A549 (cell line): ENCODE measurements around the gene GRID2. TPM values are rescaled to one million over a fixed set of nuclear protein-coding genes. Genes with fewer than 3 reads are reported as not detected.

Experiments
- ATAC-seq, 2 experiments: fragments of 200-7000 bp in 1 of 2; fragments of >200 bp in 1 of 2; cut with Nextera tagmentation in 1 of 2; cut with Tn5 transposase in 1 of 2; 3 replicates each; pipeline versions ENCODE4 v1.8.0 to v1.9.1; 2018 to 2020; ENCODE audit warnings: mild to moderate bottlenecking in 1 of 2, moderate library complexity in 1 of 2
- CTCF ChIA-PET: fragments of 300-600 bp; sonication (Branson Sonifier 250); formaldehyde crosslinking; extraction: SDS; loops from one replicate; lab custom pipeline; 2021; ENCODE audit warnings: antibody characterized with exemption, inconsistent platforms; lab: Yijun Ruan, JAX
- POLR2A ChIA-PET: fragments of 350-600 bp; formaldehyde crosslinking; extraction: SDS; loops from one replicate; lab custom pipeline; 2021; ENCODE audit warnings: antibody characterized with exemption, inconsistent platforms; lab: Yijun Ruan, JAX
- DNase-seq, 2 experiments: peaks; one replicate each; pipeline versions ENCODE4 v3.0.0 to v3.0.0-alpha.2; 2011 to 2016; ENCODE audit warnings: low read depth in 1 of 2, low spot score in 1 of 2
- FAIRE-seq: peaks from 2 replicates; lab custom pipeline; 2011; peaks lifted over from hg19 to GRCh38; lab: Jason Lieb, UNC
- H3K27ac ChIP-seq, 2 experiments: fragments of >200 bp; sonication (Bioruptor Twin); formaldehyde crosslinking; 3 replicates each; pipeline ENCODE4 v1.5.1; 2016 to 2017
- H3K4me1 ChIP-seq: fragments of >200 bp; sonication (Bioruptor Twin); formaldehyde crosslinking; 3 replicates; pipeline ENCODE4 v1.6.1; 2016
- H3K4me2 ChIP-seq: fragments of >200 bp; sonication (Bioruptor Twin); formaldehyde crosslinking; 3 replicates; pipeline ENCODE4 v1.6.1; 2016
- H3K4me3 ChIP-seq: fragments of >200 bp; sonication (Bioruptor Twin); formaldehyde crosslinking; 3 replicates; pipeline ENCODE4 v1.5.1; 2016
- H3K9me3 ChIP-seq: fragments of >200 bp; sonication (Bioruptor Twin); formaldehyde crosslinking; 3 replicates; pipeline ENCODE4 v1.6.1; 2016
- BCL3 ChIP-seq: fragments of >200 bp; sonication (Bioruptor Twin); formaldehyde crosslinking; IDR thresholded peaks from 3 replicates; pipeline ENCODE4 v1.6.1; 2016
- BHLHE40 ChIP-seq: IDR thresholded peaks from 2 replicates; pipeline ENCODE4 v1.6.1; 2012; ENCODE audit warnings: low read depth, low read length, inconsistent platforms
- CBX2 ChIP-seq: fragments of 200-600 bp; sonication (generic); IDR thresholded peaks from 2 replicates; pipeline ENCODE4 v1.6.1; 2016; ENCODE audit warnings: low read depth, mild to moderate bottlenecking, borderline replicate concordance
- CHD2 ChIP-seq: fragments of 150-350 bp; IDR thresholded peaks from 2 replicates; pipeline ENCODE4 v1.6.1; 2014; ENCODE audit warnings: low read length; ENCODE audit not compliant: partially characterized antibody
- CHD4 ChIP-seq: fragments of 200-600 bp; sonication (generic); IDR thresholded peaks from 2 replicates; pipeline ENCODE4 v1.6.1; 2016; ENCODE audit warnings: antibody characterized with exemption, mild to moderate bottlenecking, borderline replicate concordance
- CTCF ChIP-seq: fragments of >200 bp; sonication (Bioruptor Twin); formaldehyde crosslinking; IDR thresholded peaks from 3 replicates; pipeline ENCODE4 v1.5.1; 2016
- FOSB ChIP-seq: fragments of 250-450 bp; sonication (Bioruptor Pico); IDR thresholded peaks from 2 replicates; pipeline ENCODE4 v1.5.0; 2020; ENCODE audit warnings: mild to moderate bottlenecking, moderate library complexity
- HOXA7 ChIP-seq: fragments of 250-450 bp; sonication (Bioruptor Pico); IDR thresholded peaks from 2 replicates; pipeline ENCODE4 v1.5.0; 2020; ENCODE audit warnings: mild to moderate bottlenecking, moderate library complexity
- JUN ChIP-seq, 2 experiments: fragments of >200 bp; sonication (Bioruptor Twin); formaldehyde crosslinking; IDR thresholded peaks; 2 replicates in 1 of 2; 3 replicates in 1 of 2; pipeline ENCODE4 v1.6.1; 2016 to 2017
- MAFK ChIP-seq: fragments of 450-650 bp; IDR thresholded peaks from 2 replicates; pipeline ENCODE4 v1.6.1; 2014; ENCODE audit not compliant: partially characterized antibody
- MAZ ChIP-seq: fragments of 150-350 bp; IDR thresholded peaks from 2 replicates; pipeline ENCODE4 v1.6.1; 2014; ENCODE audit warnings: antibody characterized with exemption, low read depth, low read length, borderline replicate concordance
- NFE2L2 ChIP-seq: fragments of 150-350 bp; conservative IDR thresholded peaks from 2 replicates; pipeline ENCODE4 v1.6.1; 2014; ENCODE audit warnings: low read length
- NR3C1 ChIP-seq: fragments of >200 bp; sonication (Bioruptor Twin); formaldehyde crosslinking; IDR thresholded peaks from 3 replicates; pipeline ENCODE4 v1.6.1; 2017
- PBX3 ChIP-seq: IDR thresholded peaks from 2 replicates; pipeline ENCODE4 v1.6.1; 2012
- POLR2AphosphoS2 ChIP-seq: conservative IDR thresholded peaks from 2 replicates; pipeline ENCODE4 v1.6.1; 2012; ENCODE audit warnings: low read length, improper control_type of control experiment, inconsistent platforms
- RARB ChIP-seq: fragments of 250-450 bp; sonication (Bioruptor Pico); IDR thresholded peaks from 2 replicates; pipeline ENCODE4 v1.8.0; 2021; ENCODE audit warnings: mild to moderate bottlenecking, moderate library complexity
- RCOR1 ChIP-seq: fragments of 150-350 bp; IDR thresholded peaks from 2 replicates; pipeline ENCODE4 v1.6.1; 2014; ENCODE audit warnings: antibody characterized with exemption, low read length, low read depth
- USF2 ChIP-seq: fragments of 450-650 bp; IDR thresholded peaks from 2 replicates; pipeline ENCODE4 v1.6.1; 2014; ENCODE audit warnings: antibody characterized with exemption
- ZFP36 ChIP-seq: fragments of 450-650 bp; IDR thresholded peaks from 2 replicates; pipeline ENCODE4 v1.6.1; 2014; ENCODE audit warnings: borderline replicate concordance; ENCODE audit not compliant: partially characterized antibody
- WGBS: methylation state at CpG from one replicate; pipeline ENCODE4 v1.1.6; 2017; ENCODE audit errors: missing lambda C conversion rate; 5-methylcytosine and 5-hydroxymethylcytosine counted together
- polyA plus RNA-seq, 4 experiments: library from polyadenylated mRNA; depleted of rRNA in 3 of 4; stranded (reverse); fragments of >200 nt; fragmentation: RNase III in 1 of 4; extraction: RNeasy Plus Mini Kit Qiagen cat#74134 plus additional on column Dnase treatment in 1 of 4; gene quantifications; 2 replicates in 3 of 4; 3 replicates in 1 of 4; pipeline ENCODE4 v1.2.3, GENCODE V29; 2011 to 2017

The GRID2 gene
- polyA plus RNA-seq, 2 of the 4 experiments (the other 2 are of a cell fraction), result not detected

GRCh38 chr4:93436000-93436626, 1132.3 kb downstream of the GRID2 start:
- Histone ChIP-seq H3K27ac (no peak overlapping the region), H3K4me2 (no peak overlapping the region), H3K4me1 (no peaks in the 10 kb centered on the region), H3K9me3 (no peaks in the 10 kb centered on the region), H3K4me3 (no peak overlapping the region)
- TF ChIP-seq CTCF, result no peak
- TF ChIP-seq CBX2, result no peak
- no peak for ATAC-seq
- no peak for DNase-seq
- POLR2A ChIA-PET, result no interaction called here
- 38% methylated on average over 3 of the region's 3 CpGs for WGBS
- FAIRE-seq, result no peak
- CTCF ChIA-PET, result no interaction called here

GRCh38 chr4:93437991-93438390, 1134.2 kb downstream of the GRID2 start:
- no peak for ATAC-seq
- H3K4me2 ChIP-seq, result no peak overlapping the region
- DNase-seq, result no peak
- H3K9me3 ChIP-seq, result no peaks in the 10 kb centered on the region
- POLR2A ChIA-PET, result no interaction called here
- H3K4me1 ChIP-seq, result no peaks in the 10 kb centered on the region
- TF ChIP-seq RARB (CRISPR knock-in tag) (no peak), BHLHE40 (no peak), NR3C1 (no peak), BCL3 (no peak), HOXA7 (no peak), POLR2AphosphoS2 (no peak), NFE2L2 (no peak), MAFK (no peak)
- TF ChIP-seq, all 56 proteins: peak for 0
- WGBS, result 36% methylated on average over 3 of the region's 3 CpGs
- CTCF ChIA-PET, result no interaction called here
- no peak overlapping the region for H3K27ac ChIP-seq
- no peak for FAIRE-seq
- no peak overlapping the region for H3K4me3 ChIP-seq

GRCh38 chr4:93444860-93445259, 1141.1 kb downstream of the GRID2 start:
- Histone ChIP-seq H3K4me3 (no peak overlapping the region), H3K27ac (no peak overlapping the region), H3K9me3 (no peaks in the 10 kb centered on the region), H3K4me2 (no peak overlapping the region), H3K4me1 (no peaks in the 10 kb centered on the region)
- WGBS, result 71% methylated on average over 1 of the region's 1 CpG
- POLR2A ChIA-PET, result no interaction called here
- ATAC-seq (no peak), DNase-seq (no peak), FAIRE-seq (no peak)
- no peak for TF ChIP-seq FOSB (CRISPR knock-in tag)
- peak; percentile 58 for TF ChIP-seq USF2
- TF ChIP-seq, all 56 proteins: peak for 1
- CTCF ChIA-PET, result interaction anchor here (0.6 kb wide), 1 partner anchor 8 kb away, joined by 3 read pairs; no protein-coding TSS in a partner anchor

- POLR2A ChIA-PET, result no interaction called here
- Histone ChIP-seq H3K4me2 (no peak overlapping the region), H3K27ac (no peak overlapping the region), H3K4me3 (no peak overlapping the region)
- no peak for FAIRE-seq
- no peak for TF ChIP-seq RCOR1
- no peak for TF ChIP-seq JUN (IDR thresholded peaks at IDR 0.05)
- TF ChIP-seq CHD4, result no peak
- TF ChIP-seq CBX2, result no peak
- no peak for TF ChIP-seq MAZ
- no peak for TF ChIP-seq ZFP36
- TF ChIP-seq PBX3, result no peak
- no peak for TF ChIP-seq CHD2
- TF ChIP-seq, all 56 proteins: peak for 0
- Histone ChIP-seq H3K4me1 (no peaks in the 10 kb centered on the region), H3K9me3 (no peaks in the 10 kb centered on the region)
- DNase-seq (no peak), ATAC-seq (no peak)
- CTCF ChIA-PET, result no interaction called here
- 0% methylated on average over 1 of the region's 1 CpG for WGBS
These were observed 1142.3 kb downstream of the GRID2 start for GRCh38 chr4:93446038-93446437.
